22Rv1 (cell line): Measurements from ENCODE around the gene TAP1.

Source experiments
- H3K27ac ChIP-seq: fragments of 450-650 bp; 2 replicates; pipeline ENCODE4 v1.5.1; 2017
- CTCF ChIP-seq: fragments of 450-650 bp; IDR thresholded peaks from 2 replicates; pipeline ENCODE4 v1.5.1; 2017; ENCODE audit warnings: mild to moderate bottlenecking
- ZFX ChIP-seq: fragments of 450-650 bp; IDR thresholded peaks from 2 replicates; pipeline ENCODE4 v1.6.1; 2017; ENCODE audit warnings: antibody characterized with exemption, borderline replicate concordance

Gene TAP1

GRCh38 chr6:32843331-32843978 lies 10.0 kb downstream of the TAP1 start:
- TF ChIP-seq CTCF = no peak
- TF ChIP-seq ZFX = no peak
- H3K27ac ChIP-seq = no peak overlapping the region

DNA sequence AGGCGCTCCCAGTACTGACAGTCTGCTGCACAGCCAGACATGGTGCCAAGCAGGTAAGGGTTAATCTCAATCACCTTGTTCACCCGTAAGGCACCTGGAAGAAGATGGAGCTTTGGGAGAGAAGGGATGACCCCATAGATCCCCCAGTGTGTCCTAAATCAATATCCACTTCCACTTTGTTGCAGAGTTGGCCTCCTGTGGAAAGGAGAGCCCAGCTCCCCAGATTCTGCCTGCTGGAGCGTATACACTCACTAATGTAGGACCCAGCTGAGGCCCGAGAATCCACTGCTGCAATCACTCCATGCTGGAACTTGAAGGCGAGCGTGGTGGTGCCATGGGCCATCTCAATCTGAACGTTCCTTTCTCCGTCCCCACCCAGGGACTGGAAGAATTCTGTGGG lies 10.8 kb downstream of the TAP1 start:
- no peak for TF ChIP-seq CTCF
- no peak for TF ChIP-seq ZFX
- no peak overlapping the region for H3K27ac ChIP-seq

GRCh38 chr6:32842021-32842650 lies 11.4 kb downstream of the TAP1 start:
- TF ChIP-seq ZFX (no peak), CTCF (no peak)
- no peak overlapping the region for H3K27ac ChIP-seq

DNA sequence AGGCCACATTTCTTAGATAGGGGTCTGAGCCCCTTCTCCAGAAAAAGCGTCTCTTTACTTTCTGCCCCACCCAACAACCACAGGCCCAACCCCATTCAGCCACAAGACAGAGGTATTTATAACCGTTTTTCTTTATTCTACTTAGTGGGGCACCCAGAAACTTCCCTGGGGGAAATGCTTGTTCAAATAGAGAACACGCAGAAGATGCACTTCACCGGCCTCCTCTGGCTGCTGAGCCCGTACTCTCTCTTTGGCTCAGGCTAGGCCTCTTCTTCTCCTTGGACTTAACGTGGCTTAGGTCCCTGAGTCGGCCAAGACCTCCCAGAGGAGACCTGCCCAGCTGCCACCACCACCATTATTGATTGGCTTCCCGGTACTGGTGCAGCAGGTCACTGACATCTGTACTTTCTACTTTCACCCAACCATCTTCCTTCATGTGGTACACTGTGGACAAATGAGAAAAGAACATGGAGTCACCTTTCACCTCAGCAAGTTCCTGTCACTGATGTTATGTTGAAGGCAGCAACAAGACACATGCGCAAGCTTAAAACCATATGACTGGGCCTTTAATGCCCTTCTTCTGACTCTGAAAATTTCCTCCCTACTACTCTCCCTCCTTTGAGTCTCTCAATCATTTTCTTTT lies 12.8 kb downstream of the TAP1 start:
- TF ChIP-seq CTCF = no peak
- TF ChIP-seq ZFX = no peak
- no peak overlapping the region for H3K27ac ChIP-seq

DNA sequence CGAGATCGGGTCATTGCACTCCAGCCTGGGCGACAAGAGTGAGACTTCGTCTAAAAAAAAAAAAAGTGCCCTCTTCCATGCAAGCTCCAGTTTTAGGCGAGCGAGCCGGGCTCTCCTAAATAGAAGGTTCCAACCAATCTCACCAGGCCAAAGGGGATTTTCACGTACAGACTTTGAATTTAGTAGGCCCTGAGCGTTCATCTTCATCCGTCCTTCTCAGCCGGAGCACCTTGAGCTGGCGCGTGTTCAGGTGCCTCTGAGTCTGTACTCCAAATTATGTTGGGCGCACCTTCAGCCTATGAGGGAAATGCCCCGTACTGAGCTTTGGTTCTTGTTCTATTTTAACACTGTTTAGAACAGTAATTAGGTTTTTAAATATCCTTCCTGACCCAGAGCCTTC lies 14.1 kb downstream of the TAP1 start:
- TF ChIP-seq ZFX (no peak), CTCF (no peak)
- no peak overlapping the region for H3K27ac ChIP-seq

DNA sequence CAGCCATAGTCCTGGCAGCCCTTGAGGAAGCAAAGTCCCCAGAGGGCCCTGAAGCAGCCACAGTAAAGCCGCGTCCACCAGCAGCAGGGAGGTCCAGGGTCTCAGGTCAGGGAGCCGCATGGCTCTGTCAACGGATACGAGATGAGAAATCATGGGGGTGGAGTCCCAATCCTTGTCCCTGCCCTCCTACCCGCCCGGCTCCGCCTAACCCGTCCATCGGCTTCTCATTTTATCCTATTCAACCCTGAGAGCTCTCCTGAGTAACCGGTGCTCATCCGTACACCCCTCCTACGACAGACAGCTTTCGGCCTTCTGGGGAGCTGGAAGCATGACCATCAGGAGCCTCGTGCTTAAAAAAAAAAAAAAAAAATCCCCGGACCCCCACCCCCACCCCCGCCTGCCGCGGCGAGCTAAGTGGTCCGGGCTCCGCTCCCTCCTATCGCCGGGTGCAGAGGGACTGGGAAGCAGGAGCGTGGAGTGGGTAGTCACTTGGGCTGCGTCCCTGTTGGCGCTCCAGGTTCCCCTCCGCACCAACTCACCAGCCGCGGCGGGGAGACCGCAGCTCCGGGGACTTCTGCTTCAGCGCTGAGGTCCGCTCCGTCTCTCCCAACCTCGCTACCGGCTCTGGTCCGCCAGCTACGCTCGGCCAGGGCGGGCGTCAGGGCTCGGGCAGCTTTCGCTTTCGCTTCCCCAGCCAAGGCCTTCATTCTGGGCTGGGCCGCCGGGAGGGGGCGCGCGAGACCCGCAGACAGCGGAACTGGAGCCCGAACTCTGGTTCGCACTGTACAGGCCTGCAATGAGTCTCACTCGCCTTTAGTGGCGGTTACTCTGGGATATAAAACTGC lies 15.2 kb downstream of the TAP1 start, which contains the start of gene TAP2:
TSS of gene TAP2 (minus strand) at position 626 of the 845 bp plus-strand sequence. CDS start at position 120, 506 bp downstream.
- H3K27ac ChIP-seq = peak within 1 kb of the TSS; percentile 79
- TF ChIP-seq CTCF = peak; percentile 98
- TF ChIP-seq ZFX = no peak
